ENCODE results near the gene SDK1. TPM values are rescaled to one million over a fixed set of nuclear protein-coding genes. Genes with fewer than 3 reads are reported as not detected.
A peak's percentile ranks its signal among the peaks of the same experiment; 100 is the strongest.

Gene SDK1
- total and polyA plus RNA-seq, 2 of the 8 experiments (the other 6 are each of a cell fraction or from before 2014, with no cell fraction given) = 3.3 to 7.2 TPM

- Histone ChIP-seq H3K23ac (ENCODE audit: insufficient read length) (no peak overlapping the region), H3K9me3 (ENCODE audit: insufficient read depth in 2 of 2, low read depth in 1 of 2, low read length in 1 of 2) (no peaks in the 10 kb centered on the region), H3K14ac (ENCODE audit: insufficient read length) (no peak overlapping the region), H3K4ac (replicated peaks; ENCODE audit: insufficient read length, low read depth, low read length) (no peak overlapping the region), H4K8ac (ENCODE audit: extremely low read depth, insufficient read depth, low read length) (no peak overlapping the region), H2BK120ac (replicated peaks; ENCODE audit: low read depth, low read length) (no peak overlapping the region), H3K18ac (ENCODE audit: extremely low read depth, low read length) (no peak overlapping the region; the same call in 1 of the 2 replicates), H3K36me3 (ENCODE audit: control insufficient read depth in 2 of 4, insufficient read depth in 4 of 4, low read length in 3 of 4) (no peaks in the 10 kb centered on the region), H3K9ac (replicated peaks in 1 of 4; ENCODE audit: extremely low read depth in 1 of 4, low read depth in 3 of 4, low read length in 3 of 4) (no peak overlapping the region), H2AK5ac (ENCODE audit: low read depth, low read length) (no peak overlapping the region), H3K27me3 (replicated peaks in 1 of 4; ENCODE audit: control insufficient read depth in 3 of 4, extremely low read depth in 1 of 4, insufficient read depth in 3 of 4, low read length in 3 of 4) (no peaks in the 10 kb centered on the region), H4K91ac (replicated peaks; ENCODE audit: insufficient read length, low read length) (no peak overlapping the region), H4K5ac (ENCODE audit: insufficient read length, low read depth, low read length) (no peak overlapping the region), H3K56ac (replicated peaks; ENCODE audit: insufficient read length, low read depth, low read length) (no peak overlapping the region), H4K20me1 (replicated peaks in 1 of 2; ENCODE audit: control insufficient read depth in 1 of 2, insufficient read depth in 2 of 2, low read length in 2 of 2) (no peaks in the 10 kb centered on the region), H3K4me2 (ENCODE audit: insufficient read depth in 1 of 2, low read depth in 2 of 2, low read length in 2 of 2) (no peak overlapping the region), H2BK12ac (ENCODE audit: low read depth, low read length) (0 out of 2 replicates have a peak overlapping the region, but pooled peaks have one; percentile 53), H3K79me2 (ENCODE audit: control insufficient read depth in 1 of 2, insufficient read depth in 2 of 2, low read length in 2 of 2) (no peaks in the 10 kb centered on the region), H3K27ac (ENCODE audit: low read depth, low read length) (no peak overlapping the region), H3K4me1 (replicated peaks in 1 of 4; ENCODE audit: control insufficient read depth in 3 of 4, insufficient read depth in 4 of 4, low read length in 3 of 4) (peaks cover 0 to 3% (median 1%) of the 10 kb centered on the region in 4 experiments; a peak in 2 of 7 replicates), H2AFZ (ENCODE audit: low read length) (no peak overlapping the region), H2BK5ac (ENCODE audit: low read depth, low read length) (no peak overlapping the region), H3K79me1 (ENCODE audit: low read depth, low read length) (no peaks in the 10 kb centered on the region), H3K4me3 (ENCODE audit: extremely low read depth in 1 of 4, insufficient read depth in 2 of 4, low read depth in 3 of 4, low read length in 4 of 4) (no peak overlapping the region), H2BK20ac (ENCODE audit: low read length) (no peak overlapping the region), H3K23me2 (ENCODE audit: low read depth, low read length) (no peaks in the 10 kb centered on the region), H2BK15ac (ENCODE audit: low read length) (no peak overlapping the region)
- DNase-seq (ENCODE audit: low read depth in 1 of 2, low spot score in 2 of 2) (peak; percentile 78 to 91), FAIRE-seq (peak; percentile 88)
- WGBS, 2 experiments (ENCODE audit: extremely low coverage in 1 of 2, insufficient coverage in 1 of 2, insufficient read length in 1 of 2, insufficient replicate concordance in 2 of 2, low coverage in 1 of 2, low lambda C conversion rate in 2 of 2, missing lambda C conversion rate in 1 of 2) = 54% methylated on average over 5 of the region's 7 CpGs; no CpG with 5 or more reads in 1 of the 2 experiments
- ChIA-PET CTCF (ENCODE audit: partially characterized antibody) (interaction anchor here (0.5 to 2.4 kb wide), 13 partner anchors 10 to 256 kb away, joined by 3 to 14 read pairs (median 3); no protein-coding TSS in a partner anchor), POLR2A (ENCODE audit: partially characterized antibody) (no interaction called here)
These were observed 694.1 kb downstream of the SDK1 start for GRCh38 chr7:3995187-3995586.
